Measurements from ENCODE around the gene BBS9.

DNA sequence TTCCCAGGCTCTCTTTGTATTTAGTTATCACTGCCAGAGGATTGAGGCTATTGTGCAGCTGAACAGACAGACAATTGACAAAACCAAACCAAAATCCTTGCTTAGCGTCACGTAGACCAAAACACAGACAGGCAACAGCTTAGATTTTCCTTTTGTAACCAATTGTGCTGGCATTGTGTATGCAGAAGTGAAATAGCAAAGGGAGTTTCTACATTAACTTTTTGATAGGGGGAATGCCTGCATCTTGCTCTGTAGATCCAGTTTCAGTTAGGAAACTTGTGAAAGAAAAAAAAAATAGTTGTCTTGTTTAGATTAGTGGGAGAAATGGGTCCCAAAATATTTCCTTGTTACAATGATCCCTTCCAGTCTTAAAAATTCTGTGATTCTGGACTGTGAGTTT, 333.8 kb downstream of the BBS9 start:
- TF ChIP-seq YY1 (IDR thresholded peaks at IDR 0.05) (no peak), RAD21 (IDR thresholded peaks at IDR 0.05) (no peak)
